ENCODE measurements around the gene MED12.
"Not testable (repeated sequence)": the region's sequence is repeated elsewhere in the genome, so short reads cannot be mapped to it uniquely, and the experiment has no call there.

The MED12 gene

DNA sequence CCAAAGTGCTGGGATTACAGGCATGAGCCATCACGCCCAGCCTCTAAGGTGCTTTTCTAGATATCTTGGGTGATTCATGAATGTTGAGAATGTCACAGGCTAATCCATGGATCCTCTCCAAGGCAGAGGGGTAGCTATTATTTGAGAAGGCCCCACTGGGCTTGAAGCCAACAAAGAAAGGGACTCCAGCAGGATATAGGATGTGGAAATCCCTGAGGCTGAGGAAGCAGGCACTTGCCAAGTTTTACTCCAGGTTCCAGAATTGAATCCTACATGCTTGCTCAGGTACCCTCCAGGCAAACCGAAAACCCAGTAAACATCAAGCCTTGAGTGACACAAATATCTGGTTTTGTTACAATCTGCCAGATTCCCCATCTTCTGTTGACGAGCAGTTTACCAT, 42.1 kb downstream of the MED12 start:
- in situ Hi-C loops (cut with MboI; ENCODE audit: low sequenced_read_pairs) = no loop called here

DNA sequence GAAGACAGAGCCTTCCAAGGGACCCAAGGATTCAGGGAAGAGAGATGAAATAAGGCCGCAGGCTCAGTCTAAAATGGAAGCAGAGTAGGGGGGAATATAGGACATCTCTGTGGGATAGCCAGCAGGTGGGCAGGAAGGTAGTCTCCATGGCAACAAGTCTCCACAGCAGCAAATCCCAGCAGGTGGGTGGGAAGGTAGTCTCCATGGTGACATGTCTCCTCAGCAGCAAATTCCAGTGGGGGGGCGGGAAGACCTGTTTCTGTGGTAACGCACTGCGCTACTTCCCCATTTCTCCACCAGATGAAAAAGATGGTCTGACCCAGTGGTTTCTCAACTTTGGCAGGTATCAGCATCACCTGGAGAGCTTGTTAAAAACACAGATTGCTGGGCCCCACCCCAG, 44.6 kb downstream of the MED12 start:
- in situ Hi-C loops (cut with MboI; ENCODE audit: low sequenced_read_pairs) = no loop called here

GRCh38 chrX:71164071-71164470, 45.7 kb downstream of the MED12 start:
- in situ Hi-C loops (cut with MboI; ENCODE audit: low sequenced_read_pairs) = no loop called here

DNA sequence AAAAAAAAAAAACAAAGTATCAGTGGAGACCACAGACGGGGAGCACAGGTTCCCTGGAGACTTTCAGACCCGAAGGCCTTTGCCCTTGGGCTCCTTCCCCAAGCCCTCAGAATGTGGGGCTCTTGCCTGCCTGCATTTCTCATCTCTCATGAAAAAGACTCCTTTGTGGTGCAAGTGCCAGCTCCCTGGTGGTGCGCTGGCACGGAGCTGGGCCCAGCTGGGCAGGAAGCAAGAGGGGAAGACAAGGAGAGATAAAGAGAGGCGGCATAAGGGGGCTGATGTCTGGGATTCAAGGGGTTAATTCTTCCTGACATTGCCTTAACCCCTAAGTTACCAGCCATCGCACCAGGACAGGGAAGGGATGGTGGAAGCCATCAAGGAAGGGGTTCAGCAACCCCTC, 48.1 kb downstream of the MED12 start:
- in situ Hi-C loops (cut with MboI; ENCODE audit: low sequenced_read_pairs) = no loop called here

DNA sequence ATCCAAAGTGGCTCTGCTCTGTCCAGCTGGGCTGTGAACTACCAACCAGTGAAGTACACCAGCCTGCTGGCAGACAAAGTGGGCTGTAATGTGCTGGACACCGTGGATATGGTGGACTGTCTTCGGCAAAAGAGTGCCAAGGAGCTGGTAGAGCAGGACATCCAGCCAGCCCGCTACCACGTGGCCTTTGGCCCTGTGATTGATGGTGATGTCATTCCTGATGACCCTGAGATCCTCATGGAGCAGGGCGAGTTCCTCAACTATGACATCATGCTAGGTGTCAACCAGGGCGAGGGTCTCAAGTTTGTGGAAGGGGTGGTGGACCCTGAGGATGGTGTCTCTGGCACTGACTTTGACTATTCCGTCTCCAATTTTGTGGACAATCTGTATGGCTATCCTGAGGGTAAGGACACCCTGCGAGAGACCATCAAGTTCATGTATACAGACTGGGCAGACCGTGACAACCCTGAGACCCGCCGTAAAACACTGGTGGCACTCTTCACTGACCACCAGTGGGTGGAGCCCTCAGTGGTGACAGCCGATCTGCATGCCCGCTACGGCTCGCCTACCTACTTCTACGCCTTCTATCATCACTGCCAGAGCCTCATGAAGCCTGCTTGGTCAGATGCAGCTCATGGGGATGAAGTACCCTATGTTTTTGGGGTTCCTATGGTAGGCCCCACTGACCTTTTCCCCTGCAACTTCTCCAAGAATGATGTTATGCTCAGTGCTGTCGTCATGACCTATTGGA, 48.8 kb downstream of the MED12 start:
- in situ Hi-C loops (cut with MboI; ENCODE audit: low sequenced_read_pairs) = no loop called here

DNA sequence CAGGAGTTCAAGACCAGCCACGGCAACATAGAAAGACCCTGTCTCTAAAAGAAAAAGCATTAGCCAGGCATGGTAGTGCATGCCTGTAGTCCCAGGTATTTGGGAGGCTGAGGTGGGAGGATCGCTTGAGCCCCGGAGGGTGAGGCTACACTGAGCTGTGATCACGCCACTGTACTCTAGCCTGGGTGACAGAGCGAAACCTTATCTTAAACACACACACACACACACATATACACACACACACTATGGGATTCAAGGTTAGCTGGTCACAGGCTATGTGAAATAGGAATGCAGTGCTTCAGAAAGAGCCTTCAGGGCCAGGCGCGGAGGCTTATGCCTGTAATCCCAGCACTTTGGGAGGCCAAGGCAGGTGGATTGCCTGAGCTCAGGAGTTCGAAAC, 49.7 kb downstream of the MED12 start:
- in situ Hi-C loops (cut with MboI; ENCODE audit: low sequenced_read_pairs) = no loop called here

DNA sequence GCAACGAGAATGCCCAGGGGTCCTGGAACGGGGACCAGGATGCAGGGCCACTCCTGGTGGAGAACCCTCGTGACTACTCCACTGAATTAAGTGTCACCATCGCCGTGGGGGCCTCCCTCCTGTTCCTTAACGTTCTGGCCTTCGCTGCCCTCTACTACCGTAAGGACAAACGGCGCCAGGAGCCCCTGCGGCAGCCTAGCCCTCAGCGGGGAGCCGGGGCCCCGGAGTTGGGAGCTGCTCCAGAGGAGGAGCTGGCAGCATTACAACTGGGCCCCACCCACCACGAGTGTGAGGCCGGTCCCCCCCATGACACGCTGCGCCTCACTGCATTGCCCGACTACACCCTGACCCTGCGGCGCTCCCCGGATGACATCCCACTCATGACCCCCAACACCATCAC, 51.2 kb downstream of the MED12 start:
- in situ Hi-C loops (cut with MboI; ENCODE audit: low sequenced_read_pairs) = no loop called here

GRCh38 chrX:71170660-71171059, 52.3 kb downstream of the MED12 start:
- in situ Hi-C loops (cut with MboI; ENCODE audit: low sequenced_read_pairs) = no loop called here

- in situ Hi-C loops (cut with MboI; ENCODE audit: low sequenced_read_pairs) = no loop called here
Observed at GRCh38 chrX:71171110-71171801, 52.9 kb downstream of the MED12 start.

DNA sequence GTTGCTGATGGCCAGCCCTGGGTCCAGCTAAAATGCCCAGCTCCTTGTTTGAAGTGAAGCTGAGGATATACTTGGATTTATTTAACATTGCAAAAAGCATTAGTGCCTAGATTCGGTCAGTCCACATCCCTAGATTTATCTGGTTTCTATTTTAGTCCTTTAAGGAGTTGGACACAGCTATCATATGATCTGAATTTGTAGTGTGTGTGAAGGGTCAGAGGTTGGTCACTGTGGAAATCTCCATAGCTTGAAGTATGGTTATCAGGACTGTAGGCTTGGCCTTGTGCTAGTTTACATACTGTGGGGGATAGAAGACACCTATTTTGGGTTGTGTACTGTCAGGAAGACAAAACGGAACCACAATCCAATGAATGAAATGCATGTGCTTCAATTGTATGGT, 55.0 kb downstream of the MED12 start:
- in situ Hi-C loops (cut with MboI; ENCODE audit: low sequenced_read_pairs) = no loop called here

- in situ Hi-C loops (cut with MboI; ENCODE audit: low sequenced_read_pairs) = no loop called here
Observed at GRCh38 chrX:71174795-71175194, 56.4 kb downstream of the MED12 start.

GRCh38 chrX:71175531-71175930, 57.1 kb downstream of the MED12 start:
- in situ Hi-C loops (cut with MboI; ENCODE audit: low sequenced_read_pairs) = no loop called here

GRCh38 chrX:71177327-71177726, 58.9 kb downstream of the MED12 start:
- in situ Hi-C loops (cut with MboI; ENCODE audit: low sequenced_read_pairs) = no loop called here

DNA sequence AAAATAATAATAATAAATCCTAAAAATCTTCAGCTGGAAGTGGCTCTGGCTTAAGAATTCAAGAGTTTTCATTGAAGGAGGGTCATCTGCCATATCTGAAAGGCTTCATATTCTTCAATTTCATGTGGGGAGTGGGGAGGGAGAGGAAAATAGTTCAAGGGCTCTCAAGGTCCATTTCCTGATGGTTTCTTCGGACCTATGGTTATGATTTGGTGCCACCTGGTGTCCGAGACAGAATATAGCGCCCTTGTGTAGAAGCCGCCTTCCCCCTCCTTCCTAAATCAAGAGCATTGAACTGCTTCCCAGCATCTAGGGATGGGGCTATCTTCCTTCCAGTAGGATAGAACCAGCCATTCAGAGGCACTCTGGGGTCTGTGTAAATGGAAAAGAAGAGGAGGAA, 60.5 kb downstream of the MED12 start:
- in situ Hi-C loops (cut with MboI; ENCODE audit: low sequenced_read_pairs) = no loop called here

- in situ Hi-C loops (cut with MboI; ENCODE audit: low sequenced_read_pairs) = not testable (repeated sequence)
Observed at GRCh38 chrX:71180579-71181265, 62.3 kb downstream of the MED12 start.

- in situ Hi-C loops (cut with MboI; ENCODE audit: low sequenced_read_pairs) = no loop called here
Observed at GRCh38 chrX:71181558-71181909, 63.1 kb downstream of the MED12 start.

DNA sequence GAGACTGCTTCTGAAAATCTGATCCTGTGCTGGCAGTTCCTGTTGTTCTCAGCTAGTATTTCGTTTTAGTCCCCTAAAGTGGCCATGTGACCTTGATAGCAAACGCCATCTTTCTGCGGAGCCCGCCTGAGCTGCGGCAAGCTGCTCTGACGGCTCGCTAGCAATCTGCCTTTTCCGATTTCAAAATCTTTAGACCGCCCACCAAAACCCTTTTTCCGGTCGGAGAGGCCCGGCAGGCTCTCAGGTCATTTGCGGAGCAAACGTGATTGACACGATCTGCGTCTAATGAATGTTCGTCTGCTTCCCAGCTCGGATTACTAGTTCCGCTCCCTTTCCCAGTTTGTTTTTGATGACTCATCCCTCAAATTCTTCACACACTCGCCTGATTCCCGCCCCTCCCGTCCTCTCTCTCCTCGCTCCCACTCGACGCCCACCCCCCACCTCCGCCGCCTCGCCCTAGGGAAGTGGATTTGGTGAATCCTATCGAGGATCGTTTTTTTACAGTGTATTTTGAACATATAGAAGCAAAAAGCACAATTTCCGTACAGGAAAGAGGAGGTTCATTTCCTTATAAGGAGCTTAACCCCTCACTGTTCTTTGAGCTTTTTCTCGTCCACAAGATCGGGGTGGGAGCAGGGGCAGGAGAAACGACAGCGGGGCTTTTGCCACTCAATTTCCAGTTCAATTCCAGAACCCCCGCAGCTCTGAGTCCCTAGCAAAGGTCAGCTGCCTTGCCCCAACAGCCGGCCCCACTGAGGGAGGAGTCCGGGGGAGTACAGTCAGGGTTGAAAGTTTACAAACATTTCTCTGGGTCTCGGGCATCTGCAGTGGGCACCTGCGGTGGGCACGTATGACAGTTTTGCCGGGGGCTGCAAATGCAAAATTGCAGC, 63.8 kb downstream of the MED12 start:
- in situ Hi-C loops (cut with MboI; ENCODE audit: low sequenced_read_pairs) = no loop called here

DNA sequence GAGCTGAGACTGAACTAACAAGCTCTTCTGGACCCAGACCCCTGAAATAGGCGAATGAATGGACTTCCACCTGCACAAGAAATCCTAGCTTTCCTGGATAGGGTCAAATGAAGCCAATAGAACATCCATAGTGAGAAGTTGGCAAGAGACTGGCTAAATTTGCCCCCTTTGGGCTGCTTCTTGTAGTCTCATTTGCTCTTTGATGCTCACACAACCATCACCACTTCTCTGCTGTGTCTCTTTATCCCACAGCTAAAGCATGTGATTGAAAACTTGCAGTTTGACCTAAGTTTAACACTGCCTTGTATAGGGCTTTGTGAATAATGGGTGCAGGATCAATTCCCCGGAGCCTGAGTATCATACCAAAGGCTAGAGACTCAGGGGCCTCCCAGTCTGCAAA, 64.5 kb downstream of the MED12 start:
- in situ Hi-C loops (cut with MboI; ENCODE audit: low sequenced_read_pairs) = no loop called here

GRCh38 chrX:71183341-71183740, 64.9 kb downstream of the MED12 start:
- in situ Hi-C loops (cut with MboI; ENCODE audit: low sequenced_read_pairs) = no loop called here

DNA sequence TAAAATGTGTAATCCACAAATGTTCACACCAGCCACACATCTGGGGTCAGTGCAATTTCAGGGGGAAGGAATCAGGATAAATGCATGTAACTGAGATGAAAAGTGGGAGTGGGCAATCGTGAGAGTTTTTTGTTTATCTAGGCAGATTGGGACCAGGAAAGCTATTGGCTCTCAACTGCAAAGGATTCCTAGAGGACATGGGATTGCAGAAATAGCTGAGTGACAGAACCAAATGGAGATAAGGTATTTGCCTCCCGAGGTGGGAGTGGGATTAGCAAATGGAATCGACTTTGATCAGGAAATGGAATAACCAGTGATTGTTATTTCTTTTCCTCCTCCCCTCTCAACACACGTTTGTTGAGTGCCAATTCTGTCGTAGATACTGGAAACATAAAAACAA, 65.7 kb downstream of the MED12 start:
- in situ Hi-C loops (cut with MboI; ENCODE audit: low sequenced_read_pairs) = no loop called here

DNA sequence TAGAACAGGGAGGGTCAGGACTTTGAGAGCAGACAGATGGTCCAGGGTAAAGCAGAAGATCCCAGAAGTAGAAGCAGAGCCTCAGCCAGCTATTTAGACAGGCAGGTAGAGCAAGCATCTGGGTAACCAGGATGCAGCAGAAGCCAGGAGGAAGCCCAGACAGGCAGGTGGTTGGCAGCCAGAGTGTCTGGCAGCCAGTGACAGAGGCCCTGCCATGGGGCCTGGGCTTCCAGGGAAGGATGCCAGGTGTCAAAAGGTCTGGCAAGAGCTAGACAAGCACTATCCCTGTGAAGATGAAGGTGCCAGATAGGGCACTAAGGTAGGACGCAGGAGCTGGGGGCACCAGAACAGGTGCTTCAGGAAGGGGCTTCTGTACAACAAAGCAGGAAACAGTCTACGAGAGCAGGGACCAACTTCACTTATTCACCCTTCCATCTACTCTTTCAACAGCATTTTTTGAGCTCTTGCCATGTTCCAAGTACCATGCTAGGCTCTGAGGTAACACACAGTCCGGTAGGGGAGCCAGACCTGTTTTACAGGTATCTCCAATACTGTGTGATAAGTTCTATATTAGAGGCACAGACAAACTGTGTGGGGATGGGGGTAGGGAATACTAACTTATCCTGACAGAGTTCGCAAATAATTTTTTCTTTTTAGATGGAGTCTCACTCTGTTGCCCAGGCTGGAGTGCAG, 66.6 kb downstream of the MED12 start:
- in situ Hi-C loops (cut with MboI; ENCODE audit: low sequenced_read_pairs) = no loop called here

Measured in hTERT RPE-1 (cell line).